SK-N-SH (cell line): ENCODE data around the gene PDE11A. TPM values are rescaled to one million over a fixed set of nuclear protein-coding genes. Genes with fewer than 3 reads are reported as not detected.
A peak's percentile ranks its signal among the peaks of the same experiment; 100 is the strongest.

Experiments
- CTCF ChIA-PET: fragments of 300-600, 350-600 bp; formaldehyde crosslinking; extraction: SDS; loops from one replicate; lab custom pipeline; 2021; lab: Yijun Ruan, JAX
- POLR2A ChIA-PET: fragments of 350-600 bp; sonication (Branson Sonifier 250); formaldehyde crosslinking; extraction: SDS; loops from one replicate; lab custom pipeline; 2020; ENCODE audit warnings: antibody characterized with exemption, inconsistent platforms; lab: Yijun Ruan, JAX
- DNase-seq: peaks from one replicate; pipeline ENCODE4 v3.0.0; 2012
- H2AFZ ChIP-seq: fragments of 200-600 bp; sonication (generic); 2 replicates; pipeline ENCODE4 v1.8.1; 2016; ENCODE audit warnings: antibody characterized with exemption, mild to moderate bottlenecking, low read depth
- H3F3A ChIP-seq: fragments of 200-600 bp; sonication (generic); replicated peaks from 2 replicates; pipeline ENCODE3; 2016; ENCODE audit warnings: antibody characterized with exemption, mild to moderate bottlenecking; ENCODE audit not compliant: insufficient read depth
- H3K27ac ChIP-seq, 2 experiments: fragments of 200-500 bp in 1 of 2; fragments of 200-600 bp in 1 of 2; sonication (Bioruptor generic) in 1 of 2; sonication (generic), shearing (Covaris generic) in 1 of 2; 2 replicates each; pipeline versions ENCODE4 v1.5.1 to v1.6.1; 2014 to 2016; ENCODE audit warnings: low read depth in 2 of 2, inconsistent platforms in 1 of 2, low read length in 1 of 2, mild to moderate bottlenecking in 1 of 2, mixed read lengths in 1 of 2
- H3K27me3 ChIP-seq: fragments of 200-600 bp; sonication (generic), shearing (Covaris generic); 2 replicates; pipeline ENCODE4 v1.6.1; 2016; ENCODE audit warnings: mixed run types; ENCODE audit not compliant: insufficient read depth
- H3K36me3 ChIP-seq, 2 experiments: fragments of 200-500 bp in 1 of 2; fragments of 200-600 bp in 1 of 2; sonication (Bioruptor generic) in 1 of 2; sonication (generic) in 1 of 2; replicated peaks in 1 of 2; 2 replicates each; pipeline versions ENCODE3 to v1.5.1; 2014 to 2016; ENCODE audit warnings: low read length in 1 of 2, mild to moderate bottlenecking in 1 of 2; ENCODE audit not compliant: insufficient read depth in 2 of 2, control insufficient read depth in 1 of 2
- H3K4me1 ChIP-seq, 2 experiments: fragments of 200-500 bp in 1 of 2; fragments of 200-600 bp in 1 of 2; sonication (Bioruptor generic) in 1 of 2; sonication (generic), shearing (Covaris generic) in 1 of 2; 2 replicates each; pipeline versions ENCODE4 v1.5.1 to v1.6.1; 2014 to 2016; ENCODE audit warnings: low read depth in 1 of 2, low read length in 1 of 2, mixed run types in 1 of 2; ENCODE audit not compliant: insufficient read depth in 2 of 2, control insufficient read depth in 1 of 2
- H3K4me2 ChIP-seq: fragments of 200-600 bp; sonication (generic), shearing (Covaris generic); 2 replicates; pipeline ENCODE4 v1.6.1; 2017; ENCODE audit warnings: mixed run types
- H3K4me3 ChIP-seq, 2 experiments: fragments of 200-500 bp in 1 of 2; fragments of 200-600 bp in 1 of 2; sonication (Bioruptor generic) in 1 of 2; sonication (generic), shearing (Covaris generic) in 1 of 2; 2 replicates each; pipeline versions ENCODE4 v1.5.1 to v1.8.1; 2014 to 2016; ENCODE audit warnings: low read depth in 2 of 2, inconsistent platforms in 1 of 2, low read length in 1 of 2, mild to moderate bottlenecking in 1 of 2, mixed read lengths in 1 of 2, moderate library complexity in 1 of 2
- H3K79me2 ChIP-seq: fragments of 200-600 bp; sonication (generic); 2 replicates; pipeline ENCODE4 v1.8.1; 2017; ENCODE audit warnings: mild to moderate bottlenecking; ENCODE audit not compliant: insufficient read depth
- H3K9ac ChIP-seq: fragments of 200-600 bp; sonication (generic); 2 replicates; pipeline ENCODE4 v1.6.1; 2017; ENCODE audit warnings: mixed run types
- H3K9me2 ChIP-seq: fragments of 200-600 bp; sonication (generic); 2 replicates; pipeline ENCODE4 v1.6.1; 2017; ENCODE audit warnings: mixed run types
- H3K9me3 ChIP-seq: fragments of 200-600 bp; sonication (generic); 2 replicates; pipeline ENCODE4 v1.6.1; 2017; ENCODE audit warnings: mixed run types, mild to moderate bottlenecking, moderate library complexity
- H4K20me1 ChIP-seq: fragments of 200-600 bp; sonication (generic); 2 replicates; pipeline ENCODE4 v1.6.1; 2017; ENCODE audit warnings: mild to moderate bottlenecking, mixed run types; ENCODE audit not compliant: insufficient read depth
- CHD2 ChIP-seq: fragments of 150-350 bp; IDR thresholded peaks from 2 replicates; pipeline ENCODE4 v1.6.1; 2018; ENCODE audit warnings: low read length; ENCODE audit not compliant: partially characterized antibody
- EP300 ChIP-seq, 2 experiments: IDR thresholded peaks; 2 replicates each; pipeline versions ENCODE4 v1.4.0 to v1.6.1; 2012; ENCODE audit warnings: borderline replicate concordance in 1 of 2, low read depth in 1 of 2, low read length in 1 of 2
- EZH2phosphoT487 ChIP-seq: fragments of 200-600 bp; sonication (generic); IDR thresholded peaks from 2 replicates; pipeline ENCODE4 v1.6.1; 2017; ENCODE audit warnings: low read depth, mixed run types, mild to moderate bottlenecking, antibody characterized with exemption, moderate library complexity, borderline replicate concordance
- FOSL2 ChIP-seq: IDR thresholded peaks from 2 replicates; pipeline ENCODE4 v1.4.0; 2012; ENCODE audit warnings: low read depth, mild to moderate bottlenecking, moderate library complexity, borderline replicate concordance
- GATA2 ChIP-seq: sonication (generic); formaldehyde crosslinking; IDR thresholded peaks from 2 replicates; pipeline ENCODE4 v1.5.0; 2020; ENCODE audit warnings: mild to moderate bottlenecking, missing genetic modification reagents
- JUND ChIP-seq: IDR thresholded peaks from 2 replicates; pipeline ENCODE4 v1.4.0; 2012
- NFIC ChIP-seq: IDR thresholded peaks from 2 replicates; pipeline ENCODE4 v1.4.0; 2012; ENCODE audit warnings: borderline replicate concordance
- NRF1 ChIP-seq: IDR thresholded peaks from 2 replicates; pipeline ENCODE4 v1.6.1; 2012; ENCODE audit warnings: low read depth, mild to moderate bottlenecking, low read length
- PBX3 ChIP-seq: IDR thresholded peaks from 2 replicates; pipeline ENCODE4; 2012
- RCOR1 ChIP-seq: fragments of 150-350 bp; IDR thresholded peaks from 2 replicates; pipeline ENCODE4 v1.6.1; 2017; ENCODE audit warnings: antibody characterized with exemption, low read length
- TCF12 ChIP-seq: IDR thresholded peaks from 2 replicates; pipeline ENCODE4 v1.4.0; 2012
- TEAD4 ChIP-seq: IDR thresholded peaks from 2 replicates; pipeline ENCODE4 v1.4.0; 2012; ENCODE audit warnings: mild to moderate bottlenecking, borderline replicate concordance; ENCODE audit not compliant: insufficient read depth
- USF1 ChIP-seq: IDR thresholded peaks from 2 replicates; pipeline ENCODE4 v1.4.0; 2012; ENCODE audit warnings: low read depth, borderline replicate concordance
- YY1 ChIP-seq: IDR thresholded peaks from 2 replicates; pipeline ENCODE4 v1.4.0; 2012; ENCODE audit warnings: low read depth, mild to moderate bottlenecking
- WGBS: methylation state at CpG from one replicate; pipeline ENCODE4 v1.1.6; 2017; ENCODE audit warnings: low lambda C conversion rate; 5-methylcytosine and 5-hydroxymethylcytosine counted together
- polyA plus RNA-seq, 3 experiments: library from polyadenylated mRNA; depleted of rRNA; stranded (reverse); fragments of >200 nt; gene quantifications; 2 replicates each; pipeline ENCODE4 v1.2.3, GENCODE V29; 2012
- TF ChIP-seq, protein P1 (sequence below): fragments of 150-350 bp; IDR thresholded peaks from 2 replicates; pipeline ENCODE4 v1.6.1; 2016; ENCODE audit warnings: mild to moderate bottlenecking, low read depth, low read length
- TF ChIP-seq, protein P2 (sequence below): IDR thresholded peaks from 2 replicates; pipeline ENCODE4 v1.4.0; 2012; ENCODE audit warnings: low read depth, borderline replicate concordance

The PDE11A gene
- polyA plus RNA-seq, 1 of the 3 experiments (the other 2 are of a cell fraction): 0.10 TPM

GRCh38 chr2:178012639-178013038, 59.9 kb downstream of the PDE11A start:
- 70% methylated on average over 2 of the region's 2 CpGs for WGBS
- Histone ChIP-seq H4K20me1 (no peaks in the 10 kb centered on the region), H3K9ac (no peak overlapping the region), H3K27ac (no peak overlapping the region), H3K27me3 (no peaks in the 10 kb centered on the region), H3K4me1 (peaks cover 9 to 14% of the 10 kb centered on the region in 2 experiments; a peak in 3 of 4 replicates), H3K9me3 (no peaks in the 10 kb centered on the region), H3K36me3 (no peaks in the 10 kb centered on the region), H3F3A (no peaks in the 10 kb centered on the region), H2AFZ (peak overlapping the region; percentile 29; the same call in 1 of the 2 replicates), H3K4me2 (no peak overlapping the region), H3K9me2 (no peaks in the 10 kb centered on the region), H3K79me2 (no peaks in the 10 kb centered on the region; the same call in 1 of the 2 replicates), H3K4me3 (no peak overlapping the region)
- POLR2A ChIA-PET: no interaction called here
- no peak for TF ChIP-seq RCOR1
- no peak for TF ChIP-seq TEAD4
- no peak for TF ChIP-seq USF1
- TF ChIP-seq FOSL2: no peak
- TF ChIP-seq YY1: no peak
- no peak for TF ChIP-seq EZH2phosphoT487
- TF ChIP-seq, protein P1, sequence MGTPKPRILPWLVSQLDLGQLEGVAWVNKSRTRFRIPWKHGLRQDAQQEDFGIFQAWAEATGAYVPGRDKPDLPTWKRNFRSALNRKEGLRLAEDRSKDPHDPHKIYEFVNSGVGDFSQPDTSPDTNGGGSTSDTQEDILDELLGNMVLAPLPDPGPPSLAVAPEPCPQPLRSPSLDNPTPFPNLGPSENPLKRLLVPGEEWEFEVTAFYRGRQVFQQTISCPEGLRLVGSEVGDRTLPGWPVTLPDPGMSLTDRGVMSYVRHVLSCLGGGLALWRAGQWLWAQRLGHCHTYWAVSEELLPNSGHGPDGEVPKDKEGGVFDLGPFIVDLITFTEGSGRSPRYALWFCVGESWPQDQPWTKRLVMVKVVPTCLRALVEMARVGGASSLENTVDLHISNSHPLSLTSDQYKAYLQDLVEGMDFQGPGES: no peak
- TF ChIP-seq NRF1: no peak
- TF ChIP-seq GATA2: no peak
- TF ChIP-seq TCF12: no peak
- TF ChIP-seq CHD2: no peak
- TF ChIP-seq, protein P2, sequence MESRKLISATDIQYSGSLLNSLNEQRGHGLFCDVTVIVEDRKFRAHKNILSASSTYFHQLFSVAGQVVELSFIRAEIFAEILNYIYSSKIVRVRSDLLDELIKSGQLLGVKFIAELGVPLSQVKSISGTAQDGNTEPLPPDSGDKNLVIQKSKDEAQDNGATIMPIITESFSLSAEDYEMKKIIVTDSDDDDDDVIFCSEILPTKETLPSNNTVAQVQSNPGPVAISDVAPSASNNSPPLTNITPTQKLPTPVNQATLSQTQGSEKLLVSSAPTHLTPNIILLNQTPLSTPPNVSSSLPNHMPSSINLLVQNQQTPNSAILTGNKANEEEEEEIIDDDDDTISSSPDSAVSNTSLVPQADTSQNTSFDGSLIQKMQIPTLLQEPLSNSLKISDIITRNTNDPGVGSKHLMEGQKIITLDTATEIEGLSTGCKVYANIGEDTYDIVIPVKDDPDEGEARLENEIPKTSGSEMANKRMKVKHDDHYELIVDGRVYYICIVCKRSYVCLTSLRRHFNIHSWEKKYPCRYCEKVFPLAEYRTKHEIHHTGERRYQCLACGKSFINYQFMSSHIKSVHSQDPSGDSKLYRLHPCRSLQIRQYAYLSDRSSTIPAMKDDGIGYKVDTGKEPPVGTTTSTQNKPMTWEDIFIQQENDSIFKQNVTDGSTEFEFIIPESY: no peak
- TF ChIP-seq JUND: no peak
- CTCF ChIA-PET: interaction anchor here (1.3 to 2.6 kb wide), 2 partner anchors 12 to 29 kb away, joined by 4 to 10 read pairs; no protein-coding TSS in a partner anchor
- DNase-seq: no peak

- Histone ChIP-seq H3K36me3 (no peaks in the 10 kb centered on the region), H3K4me1 (peaks cover 17 to 20% of the 10 kb centered on the region in 2 experiments; a peak in 3 of 4 replicates), H3K9me3 (no peaks in the 10 kb centered on the region), H3K9ac (no peak overlapping the region), H2AFZ (no peak overlapping the region)
- POLR2A ChIA-PET: no interaction called here
- TF ChIP-seq GATA2 (no peak), FOSL2 (no peak), EP300 (IDR thresholded peaks at IDR 0.05; ENCODE audit: borderline replicate concordance in 1 of 2, low read depth in 1 of 2, low read length in 1 of 2) (no peak), PBX3 (no peak), NFIC (no peak), YY1 (no peak), TEAD4 (no peak)
- TF ChIP-seq, all 33 proteins: peak for 0
- H3K27ac ChIP-seq: peak overlapping the region in 1 of 2 experiments; percentile 9; a peak in 1 of 4 replicates
- H3K4me3 ChIP-seq: no peak overlapping the region
- H3F3A ChIP-seq: peaks cover 7% of the 10 kb centered on the region
- H4K20me1 ChIP-seq: no peaks in the 10 kb centered on the region
- H3K79me2 ChIP-seq: no peaks in the 10 kb centered on the region; the same call in 1 of the 2 replicates
- no peaks in the 10 kb centered on the region for H3K27me3 ChIP-seq
- H3K4me2 ChIP-seq: no peak overlapping the region
- no peak for DNase-seq
- 95% methylated on average over 1 of the region's 1 CpG for WGBS
- H3K9me2 ChIP-seq: no peaks in the 10 kb centered on the region
- CTCF ChIA-PET: interaction anchor here (0.7 kb wide), 1 partner anchor 553 kb away, joined by 3 read pairs; no protein-coding TSS in a partner anchor
Observed at GRCh38 chr2:178009813-178010212, 62.8 kb downstream of the PDE11A start.
